Mesendoderm (in vitro differentiated cells): Measurements from ENCODE around the gene EML4.

Experiments used
- DNase-seq: peaks from one replicate; pipeline ENCODE4 v3.0.0; 2013
- H2AK5ac ChIP-seq: 2 replicates; pipeline ENCODE4 v1.6.1; 2013; ENCODE audit warnings: low read length, inconsistent platforms
- H2BK120ac ChIP-seq: 2 replicates; pipeline ENCODE4 v1.6.1; 2013; ENCODE audit warnings: low read depth, mild to moderate bottlenecking, low read length, moderate library complexity, mixed read lengths
- H2BK15ac ChIP-seq: replicated peaks from 2 replicates; pipeline ENCODE4 v1.6.1; 2013; ENCODE audit warnings: low read depth, mild to moderate bottlenecking, moderate library complexity
- H2BK5ac ChIP-seq: 2 replicates; pipeline ENCODE4 v1.6.1; 2013; ENCODE audit warnings: low read length, inconsistent platforms
- H3K18ac ChIP-seq: 2 replicates; pipeline ENCODE4 v1.6.1; 2013; ENCODE audit warnings: mild to moderate bottlenecking, low read length, mixed read lengths
- H3K23ac ChIP-seq: one replicate; pipeline ENCODE4 v1.6.1; 2013; ENCODE audit warnings: low read length
- H3K27ac ChIP-seq: 2 replicates; pipeline ENCODE4 v1.5.1; 2013; ENCODE audit warnings: low read depth, mild to moderate bottlenecking, inconsistent platforms, low read length, moderate library complexity
- H3K27me3 ChIP-seq: 2 replicates; pipeline ENCODE4 v1.6.1; 2013; ENCODE audit warnings: low read length, control low read depth, mild to moderate bottlenecking, inconsistent platforms; ENCODE audit not compliant: insufficient read depth, poor library complexity
- H3K36me3 ChIP-seq: 2 replicates; pipeline ENCODE4 v1.6.1; 2013; ENCODE audit warnings: low read length, inconsistent platforms; ENCODE audit not compliant: control insufficient read depth, insufficient read depth
- H3K4ac ChIP-seq: one replicate; pipeline ENCODE4 v1.6.1; 2013; ENCODE audit warnings: low read depth, mild to moderate bottlenecking, low read length, moderate library complexity
- H3K4me1 ChIP-seq: 2 replicates; pipeline ENCODE4 v1.6.1; 2013; ENCODE audit warnings: low read depth, low read length, inconsistent platforms; ENCODE audit not compliant: control insufficient read depth
- H3K4me2 ChIP-seq: 2 replicates; pipeline ENCODE4 v1.6.1; 2013; ENCODE audit warnings: low read length
- H3K4me3 ChIP-seq: 2 replicates; pipeline ENCODE4 v1.5.1; 2013; ENCODE audit warnings: mild to moderate bottlenecking, low read length
- H3K56ac ChIP-seq: one replicate; pipeline ENCODE4 v1.6.1; 2013; ENCODE audit warnings: low read length
- H3K79me1 ChIP-seq: 2 replicates; pipeline ENCODE4 v1.6.1; 2013; ENCODE audit warnings: low read length, inconsistent platforms
- H3K79me2 ChIP-seq: 2 replicates; pipeline ENCODE4 v1.6.1; 2013; ENCODE audit warnings: mild to moderate bottlenecking, low read length; ENCODE audit not compliant: control insufficient read depth, insufficient read depth
- H3K9ac ChIP-seq: 2 replicates; pipeline ENCODE4 v1.6.1; 2013; ENCODE audit warnings: low read length, inconsistent platforms
- H4K5ac ChIP-seq: one replicate; pipeline ENCODE4 v1.6.1; 2013; ENCODE audit warnings: low read length
- H4K8ac ChIP-seq: one replicate; pipeline ENCODE4 v1.6.1; 2013; ENCODE audit warnings: low read depth, mild to moderate bottlenecking, control low read depth, low read length, moderate library complexity
- WGBS: extraction: QIAGEN DNeasy Blood & Tissue Kit; methylation state at CpG from one replicate; pipeline ENCODE4 v1.1.7; 2013; ENCODE audit warnings: low lambda C conversion rate, missing lambda C conversion rate; ENCODE audit not compliant: insufficient coverage; ENCODE audit errors: extremely low coverage; 5-methylcytosine and 5-hydroxymethylcytosine counted together

The EML4 gene

GRCh38 chr2:42274863-42275262 lies 105.7 kb downstream of the EML4 start:
- Histone ChIP-seq H3K9ac (no peak overlapping the region), H3K27ac (no peak overlapping the region), H3K23ac (no peak overlapping the region), H3K79me2 (no peaks in the 10 kb centered on the region), H3K27me3 (no peaks in the 10 kb centered on the region), H3K4ac (no peak overlapping the region), H3K79me1 (no peaks in the 10 kb centered on the region), H3K56ac (no peak overlapping the region), H3K4me2 (no peak overlapping the region), H2BK15ac (no peak overlapping the region), H2BK5ac (no peak overlapping the region), H3K4me3 (no peak overlapping the region), H2AK5ac (no peak overlapping the region), H3K18ac (no peak overlapping the region), H4K5ac (no peak overlapping the region), H3K36me3 (no peaks in the 10 kb centered on the region), H3K4me1 (no peaks in the 10 kb centered on the region), H2BK120ac (no peak overlapping the region), H4K8ac (no peak overlapping the region)
- no peak for DNase-seq
- no CpG with 5 or more reads among the region's 2 CpGs for WGBS

GRCh38 chr2:42281416-42282081 lies 112.4 kb downstream of the EML4 start:
- no peak overlapping the region for H4K8ac ChIP-seq
- no peak overlapping the region for H2AK5ac ChIP-seq
- H3K23ac ChIP-seq, result no peak overlapping the region
- H3K27me3 ChIP-seq, result no peaks in the 10 kb centered on the region
- no peak for DNase-seq
- no peak overlapping the region for H2BK120ac ChIP-seq
- no peaks in the 10 kb centered on the region for H3K4me1 ChIP-seq
- no peak overlapping the region for H4K5ac ChIP-seq
- no peak overlapping the region for H3K4ac ChIP-seq
- no peak overlapping the region for H3K27ac ChIP-seq
- no peak overlapping the region for H2BK15ac ChIP-seq
- H2BK5ac ChIP-seq, result no peak overlapping the region
- H3K36me3 ChIP-seq, result no peaks in the 10 kb centered on the region
- H3K9ac ChIP-seq, result no peak overlapping the region
- H3K4me3 ChIP-seq, result no peak overlapping the region
- no peak overlapping the region for H3K18ac ChIP-seq
- H3K4me2 ChIP-seq, result no peak overlapping the region
- H3K79me1 ChIP-seq, result no peaks in the 10 kb centered on the region
- no peaks in the 10 kb centered on the region for H3K79me2 ChIP-seq
- no peak overlapping the region for H3K56ac ChIP-seq
- no CpG with 5 or more reads among the region's 2 CpGs for WGBS

GRCh38 chr2:42284019-42284418 lies 114.9 kb downstream of the EML4 start:
- Histone ChIP-seq H4K5ac (no peak overlapping the region), H2BK15ac (no peak overlapping the region), H4K8ac (no peak overlapping the region), H3K9ac (no peak overlapping the region), H3K4me2 (no peak overlapping the region), H2BK120ac (no peak overlapping the region), H3K18ac (no peak overlapping the region), H3K4ac (no peak overlapping the region), H3K27me3 (no peaks in the 10 kb centered on the region), H3K36me3 (no peaks in the 10 kb centered on the region), H3K79me2 (no peaks in the 10 kb centered on the region), H3K4me1 (no peaks in the 10 kb centered on the region), H3K79me1 (no peaks in the 10 kb centered on the region), H3K4me3 (no peak overlapping the region), H3K56ac (no peak overlapping the region), H3K27ac (no peak overlapping the region), H2BK5ac (no peak overlapping the region), H3K23ac (no peak overlapping the region), H2AK5ac (no peak overlapping the region)
- no peak for DNase-seq
- WGBS, result no CpG with 5 or more reads among the region's 6 CpGs

- H3K27ac ChIP-seq, result no peak overlapping the region
- no peaks in the 10 kb centered on the region for H3K4me1 ChIP-seq
- H3K4ac ChIP-seq, result no peak overlapping the region
- H3K79me2 ChIP-seq, result no peaks in the 10 kb centered on the region
- no CpG with 5 or more reads among the region's 2 CpGs for WGBS
- no peak overlapping the region for H2BK120ac ChIP-seq
- H3K23ac ChIP-seq, result no peak overlapping the region
- no peak overlapping the region for H3K56ac ChIP-seq
- DNase-seq, result no peak
- H3K79me1 ChIP-seq, result no peaks in the 10 kb centered on the region
- H3K9ac ChIP-seq, result no peak overlapping the region
- H3K4me3 ChIP-seq, result no peak overlapping the region
- H2BK15ac ChIP-seq, result no peak overlapping the region
- no peak overlapping the region for H3K18ac ChIP-seq
- no peak overlapping the region for H2BK5ac ChIP-seq
- no peaks in the 10 kb centered on the region for H3K27me3 ChIP-seq
- H3K36me3 ChIP-seq, result peaks cover 1% of the 10 kb centered on the region
- no peak overlapping the region for H2AK5ac ChIP-seq
- no peak overlapping the region for H3K4me2 ChIP-seq
- no peak overlapping the region for H4K8ac ChIP-seq
- H4K5ac ChIP-seq, result no peak overlapping the region
Measured at GRCh38 chr2:42286268-42286946, 117.3 kb downstream of the EML4 start.

- Histone ChIP-seq H2BK5ac (no peak overlapping the region), H3K79me2 (no peaks in the 10 kb centered on the region), H2AK5ac (no peak overlapping the region), H3K9ac (no peak overlapping the region), H3K27me3 (no peaks in the 10 kb centered on the region), H3K23ac (no peak overlapping the region), H2BK15ac (no peak overlapping the region), H3K36me3 (peaks cover 3% of the 10 kb centered on the region), H3K4me2 (no peak overlapping the region), H3K4me1 (no peaks in the 10 kb centered on the region), H3K18ac (no peak overlapping the region), H3K4me3 (no peak overlapping the region), H3K4ac (no peak overlapping the region), H2BK120ac (no peak overlapping the region), H3K79me1 (no peaks in the 10 kb centered on the region), H4K8ac (no peak overlapping the region), H4K5ac (no peak overlapping the region), H3K56ac (no peak overlapping the region), H3K27ac (no peak overlapping the region)
- DNase-seq, result no peak
- WGBS, result no CpG with 5 or more reads among the region's 1 CpG
Measured at GRCh38 chr2:42288811-42289210, 119.7 kb downstream of the EML4 start.

- Histone ChIP-seq H3K27me3 (no peaks in the 10 kb centered on the region), H3K9ac (no peak overlapping the region), H2BK120ac (no peak overlapping the region), H3K18ac (no peak overlapping the region), H2BK15ac (no peak overlapping the region), H3K4me3 (no peak overlapping the region), H3K36me3 (peaks cover 3% of the 10 kb centered on the region), H2AK5ac (no peak overlapping the region), H3K4ac (no peak overlapping the region), H3K4me2 (no peak overlapping the region), H4K8ac (no peak overlapping the region), H3K56ac (no peak overlapping the region), H4K5ac (no peak overlapping the region), H3K4me1 (no peaks in the 10 kb centered on the region), H3K23ac (no peak overlapping the region), H3K79me2 (no peaks in the 10 kb centered on the region), H2BK5ac (no peak overlapping the region), H3K27ac (no peak overlapping the region), H3K79me1 (no peaks in the 10 kb centered on the region)
- no peak for DNase-seq
- WGBS, result no CpG with 5 or more reads among the region's 4 CpGs
Measured at GRCh38 chr2:42289222-42289621, 120.1 kb downstream of the EML4 start.
